Neutrophil (primary cell): ENCODE results near the gene POLR1D.
A peak's percentile ranks its signal among the peaks of the same experiment; 100 is the strongest.

Experiments used
- H3K27ac ChIP-seq: fragments of 200-600 bp; sonication (generic); 2 replicates; pipeline ENCODE4 v1.5.1; 2016; ENCODE audit warnings: mild to moderate bottlenecking, moderate library complexity
- H3K27me3 ChIP-seq: fragments of 200-600 bp; sonication (generic); 2 replicates; pipeline ENCODE4 v1.6.0; 2016; ENCODE audit warnings: mild to moderate bottlenecking
- H3K36me3 ChIP-seq: fragments of 200-600 bp; sonication (generic); 2 replicates; pipeline ENCODE4 v1.5.1; 2017
- H3K4me1 ChIP-seq, 2 experiments: fragments of 200-600 bp in 1 of 2; sonication (generic) in 1 of 2; 1 replicate in 1 of 2; 2 replicates in 1 of 2; pipeline versions ENCODE4 v1.5.1 to v1.6.1; 2013 to 2016; ENCODE audit warnings: low read depth in 1 of 2, low read length in 1 of 2, mild to moderate bottlenecking in 1 of 2, moderate library complexity in 1 of 2; ENCODE audit not compliant: control insufficient read depth in 1 of 2, insufficient read depth in 1 of 2
- H3K4me3 ChIP-seq, 2 experiments: fragments of 200-600 bp in 1 of 2; sonication (generic) in 1 of 2; 1 replicate in 1 of 2; 2 replicates in 1 of 2; pipeline ENCODE4 v1.5.1; 2013 to 2016; ENCODE audit warnings: low read depth in 1 of 2, low read length in 1 of 2, mild to moderate bottlenecking in 1 of 2, moderate library complexity in 1 of 2
- H3K9me3 ChIP-seq: fragments of 200-600 bp; sonication (generic); 2 replicates; pipeline ENCODE4 v1.5.1; 2016
- CTCF ChIP-seq: fragments of 200-600 bp; sonication (generic); IDR thresholded peaks from 2 replicates; pipeline ENCODE4 v1.5.1; 2016; ENCODE audit warnings: antibody characterized with exemption

POLR1D gene

GRCh38 chr13:27621366-27622101 lies at the start of gene POLR1D:
Gene POLR1D, plus strand, starts transcription at chr13:27621892. Its CDS starts 92 bp downstream, at chr13:27621984.
- Histone ChIP-seq H3K4me1 (peaks cover 25 to 30% of the 10 kb centered on the region in 2 experiments), H3K27me3 (no peaks in the 10 kb centered on the region), H3K36me3 (no peaks in the 10 kb centered on the region), H3K9me3 (no peaks in the 10 kb centered on the region), H3K27ac (peak within 1 kb of the TSS; percentile 91), H3K4me3 (peak within 1 kb of the TSS; percentile 92 to 99)
- TF ChIP-seq CTCF = peak; percentile 39

- Histone ChIP-seq H3K4me3 (no peak overlapping the region), H3K27ac (no peak overlapping the region), H3K4me1 (peaks cover 8% of the 10 kb centered on the region in 2 experiments), H3K36me3 (peaks cover 12% of the 10 kb centered on the region), H3K9me3 (no peaks in the 10 kb centered on the region), H3K27me3 (no peaks in the 10 kb centered on the region)
- no peak for TF ChIP-seq CTCF
Measured at GRCh38 chr13:27572234-27572901, 49.3 kb upstream of the POLR1D start.

- no peak overlapping the region for H3K27ac ChIP-seq
- no peaks in the 10 kb centered on the region for H3K27me3 ChIP-seq
- no peak for TF ChIP-seq CTCF
- peaks cover 4% of the 10 kb centered on the region for H3K36me3 ChIP-seq
- H3K4me3 ChIP-seq = no peak overlapping the region
- peaks cover 8% of the 10 kb centered on the region in 2 experiments for H3K4me1 ChIP-seq
- no peaks in the 10 kb centered on the region for H3K9me3 ChIP-seq
Measured at GRCh38 chr13:27573265-27573664, 48.4 kb upstream of the POLR1D start.

- H3K27ac ChIP-seq = no peak overlapping the region
- H3K4me3 ChIP-seq = no peak overlapping the region
- no peaks in the 10 kb centered on the region for H3K36me3 ChIP-seq
- H3K4me1 ChIP-seq = no peaks in the 10 kb centered on the region
- no peaks in the 10 kb centered on the region for H3K9me3 ChIP-seq
- TF ChIP-seq CTCF = no peak
- H3K27me3 ChIP-seq = no peaks in the 10 kb centered on the region
Measured at GRCh38 chr13:27574661-27575060, 47.0 kb upstream of the POLR1D start.

GRCh38 chr13:27578121-27579030 lies 43.3 kb upstream of the POLR1D start:
- H3K9me3 ChIP-seq = no peaks in the 10 kb centered on the region
- no peak for TF ChIP-seq CTCF
- H3K27me3 ChIP-seq = no peaks in the 10 kb centered on the region
- no peaks in the 10 kb centered on the region for H3K36me3 ChIP-seq
- no peak overlapping the region for H3K4me3 ChIP-seq
- H3K4me1 ChIP-seq = peaks cover 0 to 1% of the 10 kb centered on the region in 2 experiments
- no peak overlapping the region for H3K27ac ChIP-seq
